ENCODE data around the gene MRNIP.

The MRNIP gene

GRCh38 chr5:179858586-179859427 lies at the start of gene MRNIP:
Gene MRNIP (minus strand): TSS chr5:179858817. CDS start chr5:179858796, 21 bp downstream.
- Histone ChIP-seq H3K27me3 (no peaks in the 10 kb centered on the region), H3K4me2 (peak within 1 kb of the TSS; percentile 96), H3K36me3 (peaks cover 25% of the 10 kb centered on the region), H3K9ac (peak within 1 kb of the TSS; percentile 84), H3K4me3 (peak within 1 kb of the TSS; percentile 95), H3K4me1 (peaks cover 29% of the 10 kb centered on the region), H4K20me1 (peaks cover 22% of the 10 kb centered on the region; the same call in 1 of the 2 replicates), H3K9me3 (peaks cover 12% of the 10 kb centered on the region; the same call in 1 of the 2 replicates), H3K27ac (peak within 1 kb of the TSS; percentile 70)
- no peak for TF ChIP-seq Cebpa-rat (IDR thresholded peaks at IDR 0.05)

- peaks cover 30% of the 10 kb centered on the region for H3K36me3 ChIP-seq
- H4K20me1 ChIP-seq: peaks cover 44% of the 10 kb centered on the region
- peak within 1 kb of the TSS; percentile 91 for H3K9ac ChIP-seq
- no peaks in the 10 kb centered on the region for H3K27me3 ChIP-seq
- no peaks in the 10 kb centered on the region for H3K9me3 ChIP-seq
- H3K4me3 ChIP-seq: peak within 1 kb of the TSS; percentile 86
- peaks cover 35% of the 10 kb centered on the region for H3K4me1 ChIP-seq
- no peak for TF ChIP-seq Cebpa-rat (IDR thresholded peaks at IDR 0.05)
- H3K27ac ChIP-seq: peak within 1 kb of the TSS; percentile 83
- peak within 1 kb of the TSS; percentile 99 for H3K4me2 ChIP-seq
These were observed 49.1 kb upstream of the MRNIP start, which contains the start of gene TBC1D9B for GRCh38 chr5:179907556-179908324. Gene TBC1D9B (minus strand): TSS chr5:179907897. CDS start chr5:179907821, 76 bp downstream.

- TF ChIP-seq Cebpa-rat (IDR thresholded peaks at IDR 0.05): no peak
- H3K27me3 ChIP-seq: no peaks in the 10 kb centered on the region
- peaks cover 37% of the 10 kb centered on the region for H3K36me3 ChIP-seq
- peak overlapping the region; percentile 83 for H3K27ac ChIP-seq
- peaks cover 34% of the 10 kb centered on the region for H3K4me1 ChIP-seq
- peaks cover 52% of the 10 kb centered on the region for H4K20me1 ChIP-seq
- H3K4me2 ChIP-seq: peak overlapping the region; percentile 99
- peak overlapping the region; percentile 86 for H3K4me3 ChIP-seq
- peak overlapping the region; percentile 91 for H3K9ac ChIP-seq
- no peaks in the 10 kb centered on the region for H3K9me3 ChIP-seq
These were observed 48.4 kb upstream of the MRNIP start for GRCh38 chr5:179906795-179907555.

DNA sequence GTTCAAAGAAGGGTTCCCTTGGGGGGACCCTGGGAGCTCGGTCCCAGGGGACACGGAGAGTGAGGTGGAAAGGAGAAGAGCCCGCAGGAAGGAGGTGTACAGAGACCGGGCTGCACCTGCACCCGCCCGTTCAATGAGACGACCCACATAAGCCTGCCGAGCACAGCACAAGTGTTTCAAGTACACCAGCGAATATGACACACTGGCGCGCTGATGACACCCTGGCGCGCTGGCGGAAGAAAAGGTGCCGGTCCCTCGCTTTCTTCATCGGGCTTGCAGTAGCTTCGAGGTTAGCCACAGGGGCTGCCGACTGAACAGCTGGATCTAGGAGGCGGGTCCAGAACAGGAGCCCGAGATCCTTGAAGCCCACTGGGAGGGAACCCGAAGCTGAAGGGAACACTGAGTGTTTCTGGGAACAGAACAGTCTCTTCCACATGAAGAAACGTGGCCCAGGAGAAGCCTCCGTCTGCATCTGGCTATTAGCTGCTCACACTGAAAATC lies 47.7 kb upstream of the MRNIP start:
- no peaks in the 10 kb centered on the region for H3K27me3 ChIP-seq
- 0 out of 2 replicates have a peak overlapping the region, but pooled peaks have one; percentile 83 for H3K27ac ChIP-seq
- H3K36me3 ChIP-seq: peaks cover 44% of the 10 kb centered on the region
- H3K4me1 ChIP-seq: peaks cover 34% of the 10 kb centered on the region
- H3K9ac ChIP-seq: peak overlapping the region; percentile 91
- TF ChIP-seq Cebpa-rat (IDR thresholded peaks at IDR 0.05): no peak
- peaks cover 58% of the 10 kb centered on the region for H4K20me1 ChIP-seq
- peak overlapping the region; percentile 99 for H3K4me2 ChIP-seq
- H3K9me3 ChIP-seq: no peaks in the 10 kb centered on the region
- peak overlapping the region; percentile 86 for H3K4me3 ChIP-seq

DNA sequence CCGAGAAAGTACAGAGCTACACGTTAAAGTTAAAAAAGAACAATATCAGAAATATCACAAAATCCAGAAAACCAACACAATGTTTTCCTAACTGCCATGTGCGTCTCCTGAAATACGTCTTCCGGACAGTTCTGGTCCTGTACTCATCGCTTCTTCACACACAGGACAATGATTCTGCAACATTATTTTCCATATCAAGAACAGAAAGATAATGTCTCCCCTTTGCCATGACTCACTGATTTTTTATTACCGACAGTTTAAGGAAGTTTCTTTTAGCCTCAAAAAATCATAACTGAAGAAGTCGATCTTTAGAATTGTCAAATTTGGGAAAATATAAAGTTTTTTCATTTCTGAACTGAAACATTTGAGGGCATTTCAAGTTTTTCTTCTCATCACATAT lies 46.5 kb upstream of the MRNIP start:
- Histone ChIP-seq H3K9me3 (no peaks in the 10 kb centered on the region), H3K27ac (no peak overlapping the region), H3K9ac (0 out of 2 replicates have a peak overlapping the region, but pooled peaks have one; percentile 22), H3K4me2 (peak overlapping the region; percentile 99), H3K27me3 (no peaks in the 10 kb centered on the region), H3K36me3 (peaks cover 55% of the 10 kb centered on the region), H3K4me1 (peaks cover 34% of the 10 kb centered on the region), H4K20me1 (peaks cover 70% of the 10 kb centered on the region), H3K4me3 (no peak overlapping the region)
- TF ChIP-seq Cebpa-rat (IDR thresholded peaks at IDR 0.05): no peak

- H3K4me1 ChIP-seq: peaks cover 34% of the 10 kb centered on the region
- TF ChIP-seq Cebpa-rat (IDR thresholded peaks at IDR 0.05): no peak
- H3K36me3 ChIP-seq: peaks cover 61% of the 10 kb centered on the region
- H3K27ac ChIP-seq: no peak overlapping the region
- peak overlapping the region; percentile 99; the same call in 1 of the 2 replicates for H3K4me2 ChIP-seq
- no peak overlapping the region for H3K4me3 ChIP-seq
- H3K9me3 ChIP-seq: no peaks in the 10 kb centered on the region
- H4K20me1 ChIP-seq: peaks cover 75% of the 10 kb centered on the region
- H3K9ac ChIP-seq: 0 out of 2 replicates have a peak overlapping the region, but pooled peaks have one; percentile 22
- no peaks in the 10 kb centered on the region for H3K27me3 ChIP-seq
These were observed 46.0 kb upstream of the MRNIP start for GRCh38 chr5:179904463-179905160.

DNA sequence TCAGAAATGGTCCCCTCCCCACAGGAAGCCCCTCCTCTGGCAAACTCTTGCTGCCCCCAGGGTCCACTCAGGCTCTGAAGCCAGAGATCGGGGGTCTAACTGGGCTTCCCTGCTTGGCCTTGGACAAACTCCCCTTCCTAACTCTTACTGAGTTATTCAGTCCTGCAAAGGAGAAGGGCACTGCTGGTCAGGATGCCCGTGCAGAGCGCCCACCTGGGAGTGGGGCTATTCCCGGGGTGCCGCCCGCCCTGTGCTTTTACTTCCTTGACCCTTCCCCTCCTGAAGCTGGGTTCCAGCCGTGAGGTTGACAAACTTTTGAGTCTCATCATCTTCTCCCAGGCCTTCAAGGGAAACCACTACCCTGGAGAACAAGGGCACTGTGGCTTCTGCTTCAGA lies 44.1 kb upstream of the MRNIP start:
- H3K36me3 ChIP-seq: peaks cover 79% of the 10 kb centered on the region
- H3K27ac ChIP-seq: 0 out of 2 replicates have a peak overlapping the region, but pooled peaks have one; percentile 4
- no peak for TF ChIP-seq Cebpa-rat (IDR thresholded peaks at IDR 0.05)
- H3K4me3 ChIP-seq: no peak overlapping the region
- H3K9me3 ChIP-seq: no peaks in the 10 kb centered on the region
- H3K4me1 ChIP-seq: peaks cover 26% of the 10 kb centered on the region
- H3K9ac ChIP-seq: no peak overlapping the region
- no peaks in the 10 kb centered on the region for H3K27me3 ChIP-seq
- H3K4me2 ChIP-seq: no peak overlapping the region
- peaks cover 80% of the 10 kb centered on the region for H4K20me1 ChIP-seq

- Histone ChIP-seq H3K27ac (0 out of 2 replicates have a peak overlapping the region, but pooled peaks have one; percentile 4), H3K9me3 (no peaks in the 10 kb centered on the region), H4K20me1 (peaks cover 79% of the 10 kb centered on the region), H3K27me3 (no peaks in the 10 kb centered on the region), H3K4me1 (peaks cover 26% of the 10 kb centered on the region), H3K4me3 (no peak overlapping the region), H3K36me3 (peaks cover 86% of the 10 kb centered on the region), H3K4me2 (no peak overlapping the region), H3K9ac (no peak overlapping the region)
- TF ChIP-seq Cebpa-rat (IDR thresholded peaks at IDR 0.05): no peak
These were observed 43.5 kb upstream of the MRNIP start for GRCh38 chr5:179901915-179902762.

Measured in BLaER1 (cell line).